Muscle of leg (tissue), 11 donors: ENCODE data around the gene BICRA. TPM values are rescaled to one million over a fixed set of nuclear protein-coding genes. Genes with fewer than 3 reads are reported as not detected.

Experiments
- DNase-seq: peaks from one replicate; pipeline ENCODE4 v3.0.0; 2013
- H3K27ac ChIP-seq: one replicate; pipeline ENCODE4 v1.5.1; 2013; ENCODE audit warnings: mild to moderate bottlenecking, low read length, control low read depth
- H3K27me3 ChIP-seq: one replicate; pipeline ENCODE4 v1.6.1; 2013; ENCODE audit warnings: low read length; ENCODE audit not compliant: control insufficient read depth, insufficient read depth
- H3K36me3 ChIP-seq: one replicate; pipeline ENCODE4 v1.6.1; 2013; ENCODE audit warnings: low read length; ENCODE audit not compliant: control insufficient read depth, insufficient read depth
- H3K4me1 ChIP-seq: one replicate; pipeline ENCODE4 v1.6.1; 2013; ENCODE audit warnings: low read length; ENCODE audit not compliant: control insufficient read depth, insufficient read depth
- H3K4me3 ChIP-seq: one replicate; pipeline ENCODE4 v1.5.1; 2013; ENCODE audit warnings: low read length, control low read depth
- H3K9me3 ChIP-seq: replicated peaks from 2 replicates; pipeline ENCODE4 v1.6.1; 2013; ENCODE audit warnings: low read depth, low read length; ENCODE audit not compliant: control insufficient read depth
- WGBS: methylation state at CpG from one replicate; pipeline ENCODE4 v1.1.5; 2013; ENCODE audit warnings: missing lambda C conversion rate; ENCODE audit not compliant: insufficient coverage; 5-methylcytosine and 5-hydroxymethylcytosine counted together
- polyA plus RNA-seq, 8 donors: library from polyadenylated mRNA; unstranded; fragments of 120-200 nt; gene quantifications; one replicate each; pipeline versions ENCODE4 v1.2.1 to v1.2.3, GENCODE V29; 2013; ENCODE audit warnings: inconsistent platforms in 1 of 8, low replicate concordance in 1 of 8; ENCODE audit not compliant: insufficient read length in 8 of 8, insufficient read depth in 1 of 8
- total RNA-seq: library from RNA; stranded (reverse); fragments of 120-200 nt; gene quantifications from one replicate; pipeline ENCODE4 v1.2.4, GENCODE V29; 2013

BICRA gene
- total and polyA plus RNA-seq, 9 donors, result 3.1 to 14.3 (median 10.7) TPM

GRCh38 chr19:47600246-47601179, 8.4 kb upstream of the BICRA start:
- Histone ChIP-seq H3K4me1 (peaks cover 11% of the 10 kb centered on the region), H3K9me3 (no peaks in the 10 kb centered on the region), H3K4me3 (peak overlapping the region; percentile 66), H3K27me3 (no peaks in the 10 kb centered on the region), H3K27ac (peak overlapping the region; percentile 84), H3K36me3 (no peaks in the 10 kb centered on the region)
- peak; percentile 100 for DNase-seq
- 8% methylated on average over 58 of the region's 77 CpGs for WGBS

- H3K27me3 ChIP-seq, result no peaks in the 10 kb centered on the region
- H3K9me3 ChIP-seq, result no peaks in the 10 kb centered on the region
- 74% methylated on average over 14 of the region's 17 CpGs for WGBS
- no peak overlapping the region for H3K27ac ChIP-seq
- H3K36me3 ChIP-seq, result no peaks in the 10 kb centered on the region
- peak overlapping the region; percentile 66 for H3K4me3 ChIP-seq
- no peak for DNase-seq
- peaks cover 11% of the 10 kb centered on the region for H3K4me1 ChIP-seq
Observed at GRCh38 chr19:47601180-47601904, 7.6 kb upstream of the BICRA start.

GRCh38 chr19:47603706-47604565, 5.0 kb upstream of the BICRA start:
- DNase-seq, result no peak
- Histone ChIP-seq H3K27ac (no peak overlapping the region), H3K4me1 (peaks cover 12% of the 10 kb centered on the region), H3K36me3 (no peaks in the 10 kb centered on the region), H3K9me3 (no peaks in the 10 kb centered on the region), H3K27me3 (no peaks in the 10 kb centered on the region), H3K4me3 (no peak overlapping the region)
- 81% methylated on average over 3 of the region's 13 CpGs for WGBS

- 31% methylated on average over 17 of the region's 21 CpGs for WGBS
Observed at GRCh38 chr19:47607564-47608073, 1.3 kb upstream of the BICRA start.

GRCh38 chr19:47608074-47608918, 638 bp upstream of the BICRA start:
- Histone ChIP-seq H3K36me3 (peaks cover 6% of the 10 kb centered on the region), H3K9me3 (no peaks in the 10 kb centered on the region), H3K27me3 (no peaks in the 10 kb centered on the region), H3K27ac (peak overlapping the region; percentile 96), H3K4me1 (peaks cover 27% of the 10 kb centered on the region), H3K4me3 (peak overlapping the region; percentile 91)
- under 1% methylated on average over 72 of the region's 94 CpGs for WGBS
- DNase-seq, result peak; percentile 98

More at GRCh38 chr19:47607564-47608073, 1.3 kb upstream of the BICRA start:
- Histone ChIP-seq H3K4me1 (peaks cover 20% of the 10 kb centered on the region), H3K27ac (peak overlapping the region; percentile 96), H3K36me3 (peaks cover 6% of the 10 kb centered on the region), H3K4me3 (peak overlapping the region; percentile 91), H3K27me3 (no peaks in the 10 kb centered on the region), H3K9me3 (no peaks in the 10 kb centered on the region)
- DNase-seq, result no peak

GRCh38 chr19:47609906-47610894, 1.3 kb downstream of the BICRA start:
- Histone ChIP-seq H3K27me3 (no peaks in the 10 kb centered on the region), H3K4me1 (peaks cover 31% of the 10 kb centered on the region)

GRCh38 chr19:47610902-47611301, 2.0 kb downstream of the BICRA start:
- Histone ChIP-seq H3K27ac (no peak overlapping the region), H3K9me3 (no peaks in the 10 kb centered on the region), H3K4me1 (peaks cover 31% of the 10 kb centered on the region), H3K4me3 (no peak overlapping the region), H3K27me3 (no peaks in the 10 kb centered on the region), H3K36me3 (peaks cover 10% of the 10 kb centered on the region)
- peak; percentile 52 for DNase-seq
- 63% methylated on average over 2 of the region's 7 CpGs for WGBS

More at GRCh38 chr19:47609906-47610894, 1.3 kb downstream of the BICRA start:
- WGBS, result 0% methylated on average over 32 of the region's 50 CpGs
- DNase-seq, result peak; percentile 59
- Histone ChIP-seq H3K27ac (peak overlapping the region; percentile 62), H3K9me3 (no peaks in the 10 kb centered on the region), H3K4me3 (peak overlapping the region; percentile 83), H3K36me3 (peaks cover 10% of the 10 kb centered on the region)

- no peak overlapping the region for H3K4me3 ChIP-seq
- DNase-seq, result peak; percentile 41
- WGBS, result 32% methylated on average over 7 of the region's 14 CpGs
- H3K27ac ChIP-seq, result peak overlapping the region; percentile 35
- no peaks in the 10 kb centered on the region for H3K9me3 ChIP-seq
- H3K36me3 ChIP-seq, result peaks cover 10% of the 10 kb centered on the region
- peaks cover 25% of the 10 kb centered on the region for H3K4me1 ChIP-seq
- no peaks in the 10 kb centered on the region for H3K27me3 ChIP-seq
Observed at GRCh38 chr19:47613165-47614020, 4.5 kb downstream of the BICRA start.
